Small intestine (tissue), 7 donors: ENCODE measurements around the gene TIMP3. TPM values are rescaled to one million over a fixed set of nuclear protein-coding genes. Genes with fewer than 3 reads are reported as not detected.
A peak's percentile ranks its signal among the peaks of the same experiment; 100 is the strongest.

ENCODE experiments used
- DNase-seq, 2 donors: peaks; one replicate each; pipeline versions ENCODE4 v3.0.0 to v3.0.0-alpha.2; 2013
- FAIRE-seq: peaks from 2 replicates; lab custom pipeline; 2012; peaks lifted over from hg19 to GRCh38; lab: Jason Lieb, UNC
- H3K27ac ChIP-seq, 3 donors: one replicate each; pipeline ENCODE4 v1.5.1; 2013; ENCODE audit warnings: low read length in 2 of 3, mild to moderate bottlenecking in 2 of 3, control low read depth in 1 of 3, inconsistent platforms in 1 of 3, low read depth in 1 of 3, moderate library complexity in 1 of 3
- H3K27me3 ChIP-seq, 3 donors: one replicate each; pipeline ENCODE4 v1.6.1; 2013; ENCODE audit warnings: low read length in 3 of 3, inconsistent platforms in 1 of 3; ENCODE audit not compliant: control insufficient read depth in 3 of 3, insufficient read depth in 3 of 3
- H3K36me3 ChIP-seq, 3 donors: one replicate each; pipeline ENCODE4 v1.6.1; 2013; ENCODE audit warnings: low read length in 3 of 3, inconsistent platforms in 1 of 3, low read depth in 1 of 3, mild to moderate bottlenecking in 1 of 3, moderate library complexity in 1 of 3; ENCODE audit not compliant: control insufficient read depth in 3 of 3, insufficient read depth in 2 of 3
- H3K4me1 ChIP-seq, 3 donors: one replicate each; pipeline ENCODE4 v1.6.1; 2013; ENCODE audit warnings: low read length in 2 of 3, inconsistent platforms in 1 of 3, low read depth in 1 of 3, mild to moderate bottlenecking in 1 of 3, moderate library complexity in 1 of 3; ENCODE audit not compliant: control insufficient read depth in 3 of 3, insufficient read depth in 2 of 3
- H3K4me3 ChIP-seq, 3 donors: one replicate each; pipeline ENCODE4 v1.5.1; 2013; ENCODE audit warnings: low read length in 3 of 3, control low read depth in 1 of 3, inconsistent platforms in 1 of 3, low read depth in 1 of 3, mild to moderate bottlenecking in 1 of 3, moderate library complexity in 1 of 3
- H3K9me3 ChIP-seq, 2 donors: one replicate each; pipeline ENCODE4 v1.6.1; 2013; ENCODE audit warnings: low read depth in 1 of 2, low read length in 1 of 2; ENCODE audit not compliant: control insufficient read depth in 2 of 2, insufficient read depth in 1 of 2
- WGBS, 3 donors: extraction: QIAGEN DNeasy Blood & Tissue Kit; methylation state at CpG; one replicate each; pipeline ENCODE4 v1.1.7; 2013; 5-methylcytosine and 5-hydroxymethylcytosine counted together
- polyA plus RNA-seq, 4 donors: library from polyadenylated mRNA; stranded (reverse) in 3 of 4; unstranded in 1 of 4; fragments of 200-250 nt in 3 of 4; fragments of 120-200 nt in 1 of 4; gene quantifications; one replicate each; pipeline versions ENCODE4 v1.2.1 to v1.2.3, GENCODE V29; 2013
- donor health status: healthy with polysubstance abuse.
- donor health status: control.
- donor health status: control.
- donor health status: Bipolar disorder and iron deficiency.
- donor health status: healthy.

Gene TIMP3
- polyA plus RNA-seq, 4 donors = 1.8 to 118 (median 14.9) TPM

DNA sequence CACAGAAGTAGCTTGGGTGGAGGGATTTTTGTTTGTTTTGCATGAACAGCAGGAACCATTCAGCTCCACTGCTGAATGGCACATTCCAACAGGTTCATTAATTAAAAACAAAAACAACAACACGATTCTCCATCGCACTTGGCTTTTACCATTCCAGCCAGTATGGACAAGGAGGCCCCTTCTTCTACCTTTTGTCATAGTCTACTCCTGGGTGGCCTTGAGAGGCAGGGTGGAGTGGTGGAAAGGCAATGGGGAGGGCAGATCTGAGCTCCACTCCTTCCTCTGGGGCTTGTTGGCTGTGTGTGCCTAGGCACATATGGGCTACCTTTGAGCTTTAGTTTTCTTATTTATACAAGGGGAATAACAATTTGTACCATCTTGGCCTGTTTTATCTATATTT, 4.8 kb downstream of the TIMP3 start:
- Histone ChIP-seq H3K4me3 (no peak overlapping the region), H3K27ac (no peak overlapping the region), H3K36me3 (no peaks in the 10 kb centered on the region), H3K4me1 (peaks cover 0 to 37% (median 0%) of the 10 kb centered on the region in 3 donors), H3K27me3 (peaks cover 0 to 6% (median 0%) of the 10 kb centered on the region in 3 donors), H3K9me3 (no peaks in the 10 kb centered on the region)
- DNase-seq (no peak), FAIRE-seq (no peak)
- 72 to 88% (median 80%) methylated on average over 2 of the region's 2 CpGs for WGBS, 3 donors

DNA sequence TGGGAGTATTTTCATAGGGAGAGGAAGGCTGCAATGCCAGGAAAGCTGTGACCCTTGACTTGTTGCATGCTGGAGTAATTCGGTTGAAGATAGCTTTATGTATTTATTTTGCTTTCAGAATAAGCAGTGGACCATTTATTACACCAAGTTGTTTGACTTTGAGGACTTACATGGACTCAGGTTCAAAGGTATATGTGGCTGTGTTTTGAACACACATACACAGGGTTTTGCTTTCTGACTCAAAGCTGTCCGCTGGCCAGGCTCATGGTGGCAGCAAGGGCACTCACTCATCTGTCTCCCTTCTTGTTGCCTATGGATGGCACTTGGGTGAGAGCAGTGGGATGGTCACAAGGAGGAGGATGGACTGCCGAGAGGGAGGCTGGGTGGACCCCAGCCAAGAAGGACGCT, 6.5 kb downstream of the TIMP3 start:
- DNase-seq = peak; percentile 69 to 86
- Histone ChIP-seq H3K27me3 (peaks cover 0 to 6% (median 0%) of the 10 kb centered on the region in 3 donors), H3K27ac (peak overlapping the region in 1 of 3 donors; percentile 79), H3K36me3 (no peaks in the 10 kb centered on the region), H3K4me1 (peaks cover 0 to 32% (median 0%) of the 10 kb centered on the region in 3 donors), H3K9me3 (no peaks in the 10 kb centered on the region), H3K4me3 (no peak overlapping the region)
- FAIRE-seq = no peak
- WGBS, 3 donors = 22 to 42% (median 27%) methylated on average over 4 of the region's 4 CpGs

DNA sequence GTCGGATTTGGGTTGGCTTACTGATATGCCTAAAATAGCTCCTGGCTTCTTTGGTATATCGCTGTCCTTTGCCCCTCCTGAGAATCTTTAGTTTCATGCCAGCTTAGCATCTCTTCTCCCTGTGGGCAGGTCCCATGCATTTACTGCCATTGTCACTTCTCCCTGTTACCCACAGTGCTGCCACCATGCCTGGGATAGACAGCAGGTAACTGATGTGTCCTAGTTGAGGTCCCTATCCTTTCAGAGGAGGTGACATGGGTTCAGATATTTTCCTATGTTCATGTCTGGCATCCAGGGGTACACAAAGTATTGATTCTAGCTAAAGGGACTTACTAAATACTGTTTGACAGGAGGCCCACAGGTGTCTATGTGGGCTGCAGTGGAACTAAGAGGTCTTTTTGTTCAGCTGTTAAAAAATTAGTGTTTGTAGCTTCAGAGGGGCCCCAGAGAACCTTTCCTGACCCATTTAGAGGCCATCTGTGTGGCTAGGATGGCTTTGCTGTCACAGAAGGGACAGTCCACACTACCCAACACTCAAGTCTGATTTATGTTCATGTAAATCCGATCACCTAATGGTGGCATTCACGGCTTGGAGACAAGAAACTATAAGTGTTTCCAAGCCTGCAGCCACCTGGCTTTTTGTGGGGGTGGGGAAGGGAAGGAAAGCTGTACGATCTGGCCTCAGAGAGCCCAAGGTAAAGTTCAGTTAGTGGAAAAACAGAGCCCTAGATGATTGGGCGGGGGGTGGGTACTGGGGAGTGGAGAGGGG, 8.5 kb downstream of the TIMP3 start:
- H3K27ac ChIP-seq = no peak overlapping the region
- H3K36me3 ChIP-seq = no peaks in the 10 kb centered on the region
- H3K27me3 ChIP-seq = no peaks in the 10 kb centered on the region
- 37 to 54% (median 39%) methylated on average over 6 of the region's 6 CpGs for WGBS, 3 donors
- no peak for FAIRE-seq
- peak in 1 of 2 donors; percentile 67 for DNase-seq
- H3K4me1 ChIP-seq = peaks cover 0 to 24% (median 0%) of the 10 kb centered on the region in 3 donors
- no peaks in the 10 kb centered on the region for H3K9me3 ChIP-seq
- H3K4me3 ChIP-seq = no peak overlapping the region

DNA sequence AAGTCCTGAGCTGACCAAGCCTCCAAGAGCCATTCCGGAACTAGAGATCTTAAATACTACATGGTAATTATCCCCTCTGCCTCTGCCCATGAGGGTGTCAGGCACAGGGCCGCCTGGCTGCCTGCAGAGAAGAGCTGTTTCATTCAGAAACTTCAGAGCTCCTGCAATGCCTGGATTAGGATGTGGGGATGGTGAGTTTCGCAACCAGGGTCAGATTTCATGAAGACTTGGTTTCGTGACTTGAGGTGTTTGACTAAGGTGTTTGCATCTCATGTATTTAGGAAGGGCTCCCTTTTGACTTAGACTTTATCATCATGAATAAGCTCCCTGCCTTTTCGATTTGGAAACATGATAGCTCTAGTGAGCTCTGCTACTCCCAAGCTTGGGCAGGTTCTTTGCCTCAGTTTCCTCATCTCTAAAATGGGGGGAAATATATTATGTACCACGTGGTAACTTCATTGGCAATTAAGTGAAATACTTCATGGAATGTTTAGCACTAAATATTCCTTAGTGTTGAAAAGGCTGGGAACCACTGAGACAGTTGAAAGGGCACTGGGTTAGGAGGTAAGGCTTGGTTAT, 9.1 kb downstream of the TIMP3 start:
- no peak overlapping the region for H3K27ac ChIP-seq
- FAIRE-seq (no peak), DNase-seq (no peak)
- H3K4me3 ChIP-seq = no peak overlapping the region
- WGBS, 3 donors = 64 to 81% (median 71%) methylated on average over 6 of the region's 6 CpGs
- H3K9me3 ChIP-seq = no peaks in the 10 kb centered on the region
- no peaks in the 10 kb centered on the region for H3K27me3 ChIP-seq
- H3K36me3 ChIP-seq = no peaks in the 10 kb centered on the region
- H3K4me1 ChIP-seq = peaks cover 0 to 24% (median 0%) of the 10 kb centered on the region in 3 donors

DNA sequence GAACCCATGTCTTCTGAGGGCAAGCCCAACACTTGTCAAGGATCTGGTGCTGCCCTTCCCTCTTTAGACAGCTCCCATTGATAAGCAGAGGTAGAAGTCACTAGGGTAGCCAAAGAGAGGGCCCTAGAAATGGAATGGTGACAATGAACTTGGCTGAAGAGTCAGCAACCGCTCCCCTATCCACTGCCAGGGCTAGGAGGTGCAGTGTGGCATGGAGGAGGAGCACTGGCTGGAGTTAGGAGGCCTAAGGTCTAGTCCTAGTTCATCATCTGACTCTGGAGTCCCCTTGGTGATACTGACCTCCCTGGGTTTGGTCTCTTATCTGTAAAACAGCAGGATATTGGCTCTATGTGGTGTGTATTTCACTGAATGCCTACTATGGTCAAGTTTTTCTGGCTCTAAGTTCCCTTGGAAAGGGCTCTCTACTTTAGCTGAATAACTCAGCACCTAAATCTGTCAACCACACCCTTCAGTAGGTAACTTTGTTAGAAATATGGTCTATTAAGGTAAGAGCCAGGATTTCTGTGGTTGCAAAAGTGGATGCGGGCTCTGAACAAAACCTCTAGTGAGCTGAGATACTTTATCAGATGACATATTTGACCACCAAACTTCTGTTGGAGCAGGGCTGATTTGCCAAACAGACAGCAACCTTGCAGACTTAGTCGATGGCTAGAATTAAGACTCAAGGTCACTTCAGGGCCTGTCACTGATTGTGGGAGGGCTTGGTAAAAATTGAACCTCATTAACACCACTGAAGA, 10.5 kb downstream of the TIMP3 start:
- no peaks in the 10 kb centered on the region for H3K9me3 ChIP-seq
- H3K27me3 ChIP-seq = no peaks in the 10 kb centered on the region
- H3K4me1 ChIP-seq = peaks cover 0 to 24% (median 0%) of the 10 kb centered on the region in 3 donors
- no peak for DNase-seq
- H3K36me3 ChIP-seq = peaks cover 0 to 5% (median 0%) of the 10 kb centered on the region in 3 donors
- H3K4me3 ChIP-seq = no peak overlapping the region
- WGBS, 3 donors = 71 to 83% (median 74%) methylated on average over 3 of the region's 3 CpGs
- no peak overlapping the region for H3K27ac ChIP-seq
- no peak for FAIRE-seq

DNA sequence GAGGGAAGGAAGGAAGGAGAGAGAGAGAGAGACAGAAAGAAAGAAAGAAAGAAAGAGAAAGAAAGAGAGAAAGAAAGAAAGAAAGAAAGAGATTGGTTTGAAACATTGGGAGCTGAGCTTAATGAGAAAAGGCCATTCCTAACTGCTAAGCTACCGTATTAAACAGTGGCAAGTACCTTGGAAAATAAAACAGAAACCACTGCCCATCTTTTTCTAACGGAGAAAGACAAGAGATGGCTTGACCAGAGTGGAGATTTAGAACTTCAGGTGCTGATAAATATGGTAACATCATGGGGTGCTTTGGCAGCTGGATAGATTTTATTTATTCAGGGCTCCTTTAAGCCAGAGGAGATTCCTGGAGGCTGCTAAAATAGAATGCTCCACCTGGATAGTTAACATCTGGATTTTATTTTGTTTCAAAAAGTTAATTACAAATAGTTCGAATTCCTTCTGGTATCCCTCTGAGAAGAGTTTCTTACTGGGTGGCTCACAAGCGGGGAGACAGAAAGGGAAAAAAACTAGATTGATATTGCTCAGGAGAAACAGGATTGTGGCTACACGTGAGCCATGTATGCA, 12.9 kb downstream of the TIMP3 start:
- Histone ChIP-seq H3K4me1 (peaks cover 0 to 9% (median 0%) of the 10 kb centered on the region in 3 donors), H3K4me3 (no peak overlapping the region), H3K27me3 (no peaks in the 10 kb centered on the region), H3K9me3 (no peaks in the 10 kb centered on the region), H3K36me3 (peaks cover 0 to 10% (median 0%) of the 10 kb centered on the region in 3 donors), H3K27ac (no peak overlapping the region)
- FAIRE-seq = no peak
- 74 to 83% (median 81%) methylated on average over 5 of the region's 5 CpGs for WGBS, 3 donors
- no peak for DNase-seq

DNA sequence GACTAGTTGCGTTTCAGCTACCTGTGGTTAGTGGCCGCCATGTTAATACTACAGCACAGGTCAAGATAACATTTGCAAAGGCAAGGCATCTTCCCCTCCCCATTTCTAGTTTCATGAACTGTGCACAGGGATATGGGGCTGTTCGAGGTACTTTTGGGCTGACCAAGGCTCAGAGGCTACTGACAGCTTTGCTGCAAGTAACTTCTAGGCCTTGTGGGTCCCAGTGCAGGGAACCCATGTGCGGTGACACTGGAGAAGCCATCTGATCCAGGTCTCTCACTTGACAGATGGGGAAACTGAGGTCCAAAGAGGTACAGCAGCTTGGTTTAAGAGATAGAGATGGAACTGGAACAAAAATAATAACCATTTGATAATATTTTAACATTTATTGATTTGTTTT, 13.6 kb downstream of the TIMP3 start:
- Histone ChIP-seq H3K4me1 (peaks cover 0 to 4% (median 0%) of the 10 kb centered on the region in 3 donors), H3K27ac (no peak overlapping the region), H3K36me3 (peaks cover 0 to 10% (median 0%) of the 10 kb centered on the region in 3 donors), H3K27me3 (no peaks in the 10 kb centered on the region), H3K4me3 (no peak overlapping the region), H3K9me3 (no peaks in the 10 kb centered on the region)
- FAIRE-seq = no peak
- WGBS, 3 donors = 85 to 94% (median 86%) methylated on average over 4 of the region's 4 CpGs
- DNase-seq = no peak

DNA sequence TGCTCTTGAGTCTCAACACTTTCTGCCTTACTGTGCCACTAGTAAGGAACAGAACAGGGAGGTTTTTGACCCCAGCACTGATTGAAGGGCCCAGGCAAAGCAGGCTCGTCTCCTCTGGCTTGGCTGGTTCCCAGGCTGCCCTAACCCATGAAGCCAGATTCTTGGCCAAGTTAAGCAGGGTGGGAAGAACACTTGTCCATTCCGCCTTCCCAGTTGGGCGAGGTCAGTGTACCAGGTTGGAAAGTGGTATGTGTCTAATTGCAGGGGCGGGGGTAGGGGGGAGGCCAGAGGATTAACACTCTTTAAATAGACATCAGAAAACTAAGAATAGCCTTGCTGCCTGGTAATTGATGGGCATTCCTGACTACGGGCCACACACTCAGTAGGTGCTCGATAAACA, 14.4 kb downstream of the TIMP3 start:
- FAIRE-seq (no peak), DNase-seq (no peak)
- H3K36me3 ChIP-seq = peaks cover 0 to 10% (median 0%) of the 10 kb centered on the region in 3 donors
- H3K27ac ChIP-seq = no peak overlapping the region
- H3K4me3 ChIP-seq = no peak overlapping the region
- no peaks in the 10 kb centered on the region for H3K9me3 ChIP-seq
- no peaks in the 10 kb centered on the region for H3K4me1 ChIP-seq
- 65 to 70% (median 66%) methylated on average over 6 of the region's 6 CpGs for WGBS, 3 donors
- no peaks in the 10 kb centered on the region for H3K27me3 ChIP-seq
